OCI-M2 (cell line): ENCODE results near the gene GRM1.

Source experiments
- DNase-seq: peaks from one replicate; lab custom pipeline; 2025; ENCODE audit not compliant: unreplicated experiment; lab: John Stamatoyannopoulos, UW

Gene GRM1

GRCh38 chr6:146097586-146097985 is 68.7 kb downstream of the GRM1 start:
- no peak for DNase-seq

- DNase-seq: no peak
Measured at GRCh38 chr6:146100776-146101175, 71.9 kb downstream of the GRM1 start.

- no peak for DNase-seq
Measured at GRCh38 chr6:146103416-146104072, 74.7 kb downstream of the GRM1 start.

- DNase-seq: no peak
Measured at GRCh38 chr6:146106532-146106931, 77.7 kb downstream of the GRM1 start.

- DNase-seq: no peak
Measured at GRCh38 chr6:146110990-146111389, 82.1 kb downstream of the GRM1 start.

GRCh38 chr6:146111881-146112450 is 83.1 kb downstream of the GRM1 start:
- DNase-seq: no peak

GRCh38 chr6:146113084-146113623 is 84.3 kb downstream of the GRM1 start:
- DNase-seq: no peak

GRCh38 chr6:146123616-146124015 is 94.8 kb downstream of the GRM1 start:
- DNase-seq: no peak

GRCh38 chr6:146127447-146128215 is 98.8 kb downstream of the GRM1 start:
- DNase-seq: no peak

- no peak for DNase-seq
Measured at GRCh38 chr6:146133866-146134265, 105.0 kb downstream of the GRM1 start.

GRCh38 chr6:146135167-146135566 is 106.3 kb downstream of the GRM1 start:
- no peak for DNase-seq

- no peak for DNase-seq
Measured at GRCh38 chr6:146146836-146147235, 118.0 kb downstream of the GRM1 start.

- no peak for DNase-seq
Measured at GRCh38 chr6:146149770-146150169, 120.9 kb downstream of the GRM1 start.

GRCh38 chr6:146153040-146153758 is 124.3 kb downstream of the GRM1 start:
- DNase-seq: no peak

- DNase-seq: no peak
Measured at GRCh38 chr6:146154197-146154596, 125.3 kb downstream of the GRM1 start.

- DNase-seq: no peak
Measured at GRCh38 chr6:146161664-146162063, 132.8 kb downstream of the GRM1 start.

GRCh38 chr6:146169872-146170271 is 141.0 kb downstream of the GRM1 start:
- no peak for DNase-seq

GRCh38 chr6:146177785-146178184 is 148.9 kb downstream of the GRM1 start:
- DNase-seq: no peak

GRCh38 chr6:146183831-146184230 is 155.0 kb downstream of the GRM1 start:
- DNase-seq: no peak

- no peak for DNase-seq
Measured at GRCh38 chr6:146184701-146185100, 155.8 kb downstream of the GRM1 start.

GRCh38 chr6:146189131-146189530 is 160.3 kb downstream of the GRM1 start:
- DNase-seq: no peak
